Fibroblast of gingiva (primary cell): ENCODE measurements around the gene BRD1.
A peak's percentile ranks its signal among the peaks of the same experiment; 100 is the strongest.
"Not testable (repeated sequence)": the region's sequence is repeated elsewhere in the genome, so short reads cannot be mapped to it uniquely, and the experiment has no call there.

Experiments
- DNase-seq: peaks from one replicate; pipeline ENCODE4 v3.0.0-alpha.2; 2011; ENCODE audit warnings: low read depth

Gene BRD1

DNA sequence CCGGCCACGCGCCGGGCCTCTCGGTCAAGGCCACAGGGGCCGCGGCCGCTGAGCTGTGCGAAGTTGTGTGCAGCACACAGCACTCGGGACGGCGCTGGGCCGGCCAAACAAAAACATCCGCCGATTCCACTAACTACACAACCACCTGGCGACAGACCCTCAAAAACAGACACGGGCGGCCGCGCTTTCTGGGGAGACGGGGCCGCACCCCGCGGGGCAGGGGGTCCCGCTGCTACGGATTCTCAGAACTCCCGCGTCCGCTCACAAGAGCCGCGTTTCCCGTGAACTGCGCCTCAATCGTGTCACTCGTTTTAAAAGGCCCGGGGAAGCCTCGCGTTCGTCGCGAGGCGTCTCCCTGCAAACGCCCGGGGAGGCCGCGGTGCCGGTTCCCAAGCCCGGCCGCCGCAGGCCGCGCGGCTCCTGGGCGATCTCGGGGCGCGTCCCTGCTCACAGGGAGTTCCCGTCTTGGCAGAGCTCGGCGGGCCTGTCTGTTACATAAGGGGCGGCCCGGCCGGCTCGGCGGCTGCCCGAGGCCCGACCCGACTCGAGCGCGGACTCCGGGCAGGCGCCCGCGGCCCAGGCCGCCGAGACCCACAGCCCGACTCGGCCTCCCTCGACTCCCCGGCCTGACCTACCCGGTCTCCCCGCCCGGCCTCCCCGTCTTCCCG, 936 bp downstream of the BRD1 start:
- DNase-seq = peak; percentile 48

DNA sequence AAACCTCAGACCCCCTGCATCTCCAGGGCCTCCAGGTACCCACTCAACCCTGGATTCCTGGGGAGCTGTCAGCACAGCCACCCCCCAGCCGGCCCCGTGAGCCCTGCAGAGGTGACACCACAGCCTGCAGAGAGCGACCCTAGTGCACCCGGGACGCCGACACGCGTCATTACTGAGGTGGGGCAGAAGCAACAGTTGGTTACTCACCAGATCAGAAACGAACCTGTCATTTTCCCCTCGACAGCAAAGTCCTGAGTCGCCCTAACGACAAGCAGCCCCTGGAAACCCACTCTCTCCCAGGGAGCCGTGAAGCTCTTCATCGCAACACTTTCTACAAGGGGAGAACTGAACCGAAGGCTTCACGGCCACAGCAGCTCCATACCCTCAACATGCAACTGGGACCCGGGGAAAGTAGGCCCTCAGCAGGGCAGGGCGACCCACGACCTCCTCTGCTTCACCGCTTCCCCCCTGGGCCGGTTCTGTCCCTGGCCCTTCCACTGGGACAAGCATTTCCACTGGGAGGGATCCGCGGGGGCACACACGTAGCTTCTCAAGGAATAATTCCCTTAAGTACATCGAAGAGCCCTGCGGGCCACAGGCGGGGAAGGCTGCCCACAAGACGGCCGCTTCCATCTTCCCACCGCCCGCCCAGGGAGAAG, 1.6 kb downstream of the BRD1 start:
- DNase-seq = peak; percentile 8

DNA sequence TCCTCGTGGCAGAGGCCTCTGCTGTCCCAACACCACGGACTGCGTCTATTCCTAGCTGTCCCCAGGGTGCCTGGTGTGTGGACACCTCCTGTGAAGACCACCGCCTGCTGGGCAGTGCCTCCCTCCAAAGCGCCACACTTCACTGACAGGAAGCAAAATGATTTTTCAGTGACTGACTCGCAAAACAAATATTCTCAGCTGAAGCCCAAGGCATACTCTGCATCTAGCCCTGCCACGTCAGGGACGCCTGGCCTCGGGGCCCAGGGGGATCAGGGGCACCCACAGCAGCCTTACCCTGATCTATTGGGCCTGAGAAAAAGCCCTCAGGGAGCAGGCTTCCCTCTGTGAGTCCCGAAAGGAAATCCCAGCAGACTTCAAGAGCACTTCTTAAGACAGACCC, 2.2 kb downstream of the BRD1 start:
- DNase-seq = peak; percentile 12

DNA sequence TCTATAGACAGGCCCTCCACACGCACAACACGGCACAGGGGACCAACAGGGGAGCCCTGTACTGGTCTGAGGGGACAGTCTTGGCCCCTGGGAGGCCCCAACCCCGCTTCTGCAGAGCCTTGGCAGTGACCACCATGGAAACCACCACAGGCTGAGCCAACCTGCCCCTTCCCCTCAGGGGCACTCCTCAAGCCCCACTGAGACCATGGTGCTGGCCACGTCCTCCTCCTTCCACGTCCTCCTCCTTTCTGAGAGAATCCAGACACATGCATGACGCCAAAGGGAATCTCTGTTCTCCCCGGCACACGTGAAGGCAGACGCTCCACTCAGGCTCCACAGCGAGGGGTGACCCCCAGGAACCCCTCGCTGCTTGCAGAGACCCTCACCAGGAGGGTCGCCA, 2.7 kb downstream of the BRD1 start:
- no peak for DNase-seq

DNA sequence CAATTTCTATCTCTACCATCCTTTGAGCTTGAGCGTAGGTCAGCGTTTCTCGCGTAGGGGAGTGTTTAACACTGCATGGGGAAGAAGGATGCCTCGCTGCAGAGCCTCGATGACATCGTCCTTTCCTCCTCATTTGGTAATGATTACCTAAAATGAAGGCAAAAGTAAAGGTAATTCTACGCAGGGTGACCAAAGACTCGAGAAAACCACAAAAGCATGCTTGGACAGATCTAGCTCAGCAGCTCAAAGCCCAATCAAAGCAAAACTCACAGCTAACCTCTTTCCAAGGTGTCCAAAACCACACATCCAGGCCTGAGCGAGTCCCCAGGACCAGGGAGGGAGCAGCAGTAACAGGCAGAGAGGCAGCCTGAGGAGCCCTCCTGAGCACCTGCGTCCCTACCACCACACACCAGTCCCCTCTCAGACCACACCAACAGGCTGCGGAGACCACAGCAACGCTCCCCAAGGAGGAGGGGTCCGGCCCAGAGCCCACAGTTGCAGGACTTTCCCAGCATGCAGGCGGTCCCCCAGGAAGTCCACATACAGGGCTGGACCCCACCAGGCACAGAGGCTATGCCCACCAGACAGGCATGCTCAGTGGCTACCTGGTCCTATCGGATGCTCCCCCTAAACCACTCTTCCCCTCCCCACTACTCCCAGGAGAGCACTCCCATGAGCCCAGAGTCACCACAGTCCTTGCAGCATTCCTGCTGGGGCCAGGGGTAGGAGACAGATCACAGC, 3.3 kb downstream of the BRD1 start:
- no peak for DNase-seq

DNA sequence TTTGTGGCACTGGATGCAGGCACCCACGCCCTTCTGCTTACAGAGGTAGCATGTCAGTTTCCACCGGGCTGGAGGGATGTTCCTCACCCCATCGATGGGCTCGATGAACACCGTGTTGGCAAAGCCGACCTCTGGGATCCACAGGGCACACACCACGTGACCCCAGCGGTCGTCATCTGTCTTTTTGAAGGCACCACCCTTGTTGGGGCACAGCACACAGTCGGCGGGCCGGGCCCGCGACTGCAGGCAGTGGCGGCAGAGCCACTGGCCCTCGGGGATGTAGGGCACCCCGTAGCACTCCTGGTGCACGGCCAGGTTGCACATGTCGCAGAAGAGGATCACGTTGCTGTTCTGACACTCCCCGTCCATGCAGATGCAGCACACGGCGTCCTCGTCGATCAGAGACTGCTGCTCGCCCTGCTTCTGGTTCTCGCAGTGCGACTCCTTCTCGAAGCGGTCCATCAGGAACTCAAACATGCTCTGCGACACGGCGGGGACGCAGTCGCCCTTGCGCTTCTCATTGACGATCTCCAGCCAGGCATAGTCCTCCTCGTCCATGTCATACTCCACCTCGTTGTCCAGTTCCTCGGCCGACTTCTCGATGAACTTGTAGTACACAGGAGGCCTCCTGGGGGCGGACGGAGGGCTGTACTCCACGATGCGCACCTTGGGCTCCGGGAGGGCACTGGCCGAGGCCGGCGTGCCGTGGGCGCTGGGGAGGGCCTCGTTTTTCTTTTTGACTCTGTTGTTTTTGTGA, 4.2 kb downstream of the BRD1 start:
- no peak for DNase-seq

DNA sequence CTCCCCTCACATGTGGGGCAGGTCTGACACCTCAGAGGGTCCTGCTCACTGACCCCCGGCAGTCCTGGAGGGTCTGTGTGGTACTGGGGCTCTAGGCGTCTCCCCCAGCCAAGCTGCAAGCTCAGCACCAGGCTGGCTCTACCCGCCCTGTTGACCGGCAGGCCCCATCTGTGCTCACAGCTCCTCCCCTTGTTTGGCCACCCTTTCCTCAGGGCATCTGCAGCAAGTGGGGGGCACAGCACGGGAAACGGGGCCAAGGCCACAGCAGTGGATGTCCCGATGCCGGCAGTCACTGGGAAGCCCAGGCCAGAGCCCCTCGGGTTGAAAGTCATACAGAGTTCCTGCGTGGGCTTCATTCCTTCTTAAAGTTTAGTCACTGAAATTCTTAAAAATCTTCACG, 5.9 kb downstream of the BRD1 start:
- DNase-seq = not testable (repeated sequence)

DNA sequence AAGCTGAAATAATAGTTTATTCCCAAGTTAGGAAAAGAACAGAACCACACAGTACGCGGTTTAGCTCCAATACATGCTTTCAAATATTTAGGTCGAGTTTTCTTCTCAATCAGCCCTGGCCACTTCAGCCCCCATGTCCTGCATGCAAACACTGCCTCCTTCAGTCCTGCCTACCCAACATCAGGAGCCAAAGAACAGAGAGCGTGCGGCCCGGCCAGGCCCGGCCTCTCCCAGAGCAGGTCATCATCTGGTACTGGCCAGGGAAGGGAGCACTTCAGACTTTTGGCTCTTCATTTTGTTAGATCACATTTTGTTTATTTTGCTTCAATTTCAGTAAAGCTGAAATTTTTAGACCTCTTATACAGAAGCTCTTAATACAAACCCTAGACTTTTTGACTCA, 6.7 kb downstream of the BRD1 start:
- no peak for DNase-seq

DNA sequence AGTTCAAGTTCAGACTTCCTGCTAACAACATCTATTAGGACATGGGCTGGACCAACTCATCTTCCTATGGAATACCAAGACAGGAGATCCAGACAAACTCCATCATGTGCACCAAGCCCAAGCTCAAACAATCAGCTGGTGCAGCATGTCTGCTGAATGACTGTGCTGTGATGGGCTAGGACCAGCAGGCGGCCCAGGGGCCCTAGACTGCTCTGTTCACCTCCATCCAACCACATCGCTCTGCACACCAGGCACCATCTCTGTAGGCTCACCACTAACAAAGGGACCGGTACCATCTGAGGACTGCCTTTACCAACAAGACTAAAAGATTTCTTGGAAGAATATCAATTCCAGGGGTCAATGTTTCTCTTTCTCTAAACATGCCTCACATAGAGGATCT, 10.3 kb downstream of the BRD1 start:
- no peak for DNase-seq

DNA sequence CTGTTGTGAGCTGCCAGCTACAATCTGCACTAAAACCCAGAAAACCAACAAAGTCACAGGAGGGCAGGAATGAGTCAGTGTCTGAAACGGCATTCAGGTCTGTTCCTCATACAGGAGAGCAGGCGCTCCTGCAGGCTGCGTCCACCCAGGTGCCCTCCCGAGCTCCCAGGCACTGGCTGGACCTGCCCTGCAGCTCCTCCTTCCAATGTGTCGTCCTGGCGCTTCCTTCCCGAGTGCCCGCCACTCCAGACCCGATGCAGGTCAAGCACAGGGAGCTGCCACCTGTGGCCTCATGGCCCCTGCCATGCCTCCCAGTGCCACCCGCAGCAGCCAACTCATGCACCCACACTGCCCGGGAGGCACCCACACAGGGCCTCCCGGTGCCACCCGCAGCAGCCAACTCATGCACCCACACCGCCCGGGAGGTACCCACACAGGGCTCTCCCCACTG, 12.0 kb downstream of the BRD1 start:
- no peak for DNase-seq

DNA sequence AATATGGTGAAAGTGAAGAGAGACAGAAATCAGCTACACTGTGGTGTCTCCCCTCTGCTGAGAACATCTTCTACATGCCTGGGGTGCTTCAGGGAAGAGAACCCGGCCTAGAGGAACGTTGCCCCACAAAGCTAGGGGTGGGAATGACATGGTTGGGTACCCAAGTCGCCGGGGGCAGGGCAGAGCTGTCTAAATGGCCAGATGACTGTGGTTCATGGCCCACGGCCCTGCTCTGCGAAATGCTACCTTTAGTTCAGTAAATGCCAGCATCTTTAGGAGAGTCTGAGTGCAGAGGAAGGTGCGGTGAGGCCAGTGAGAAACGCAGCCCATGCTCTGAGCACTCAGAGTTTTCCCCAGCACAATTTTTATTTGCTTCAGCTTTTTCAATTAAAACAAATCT, 12.8 kb downstream of the BRD1 start:
- DNase-seq = no peak

DNA sequence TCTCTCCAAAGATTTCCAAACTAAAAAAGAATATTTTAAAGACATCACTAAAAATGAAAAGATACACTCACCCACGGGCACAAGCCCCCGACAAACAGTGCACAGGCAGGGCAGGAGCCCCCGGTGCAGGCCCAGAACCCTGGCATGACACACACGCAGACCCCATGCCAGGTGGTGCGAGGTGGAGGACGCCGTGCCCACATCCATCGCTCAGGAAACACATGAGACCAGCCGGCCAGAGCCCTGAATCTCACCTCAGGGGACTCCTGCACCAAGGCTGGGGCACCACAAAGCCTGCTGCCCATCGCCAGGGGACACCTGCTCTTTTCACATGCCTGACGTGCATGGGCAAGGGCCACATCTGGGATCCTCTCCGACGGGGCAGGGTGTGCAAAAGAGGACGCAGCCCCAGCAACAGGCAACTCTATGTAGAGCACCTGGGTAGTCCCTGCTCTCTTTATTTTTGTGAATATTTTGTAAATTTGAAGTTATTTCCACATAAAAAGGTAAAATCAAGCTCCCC, 13.4 kb downstream of the BRD1 start:
- DNase-seq = no peak

DNA sequence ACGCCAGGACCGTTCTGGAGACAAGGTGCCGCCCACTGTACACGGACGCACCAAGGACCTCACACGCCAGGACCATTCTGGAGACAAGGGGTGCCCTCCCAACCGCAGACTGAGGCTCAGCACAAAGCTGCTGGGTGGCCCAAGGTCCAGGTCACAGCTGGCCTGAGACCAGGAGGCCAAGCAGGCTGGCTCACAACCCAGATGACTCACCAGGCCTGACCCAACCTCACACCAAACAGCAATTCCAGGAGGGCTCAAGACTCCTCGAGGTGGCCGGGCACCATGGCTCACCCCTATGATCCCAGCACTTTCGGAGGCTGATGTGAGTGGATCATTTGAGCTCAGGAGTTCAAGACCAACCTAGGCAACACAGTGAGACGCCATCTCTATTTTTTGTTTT, 14.8 kb downstream of the BRD1 start:
- peak; percentile 21 for DNase-seq

DNA sequence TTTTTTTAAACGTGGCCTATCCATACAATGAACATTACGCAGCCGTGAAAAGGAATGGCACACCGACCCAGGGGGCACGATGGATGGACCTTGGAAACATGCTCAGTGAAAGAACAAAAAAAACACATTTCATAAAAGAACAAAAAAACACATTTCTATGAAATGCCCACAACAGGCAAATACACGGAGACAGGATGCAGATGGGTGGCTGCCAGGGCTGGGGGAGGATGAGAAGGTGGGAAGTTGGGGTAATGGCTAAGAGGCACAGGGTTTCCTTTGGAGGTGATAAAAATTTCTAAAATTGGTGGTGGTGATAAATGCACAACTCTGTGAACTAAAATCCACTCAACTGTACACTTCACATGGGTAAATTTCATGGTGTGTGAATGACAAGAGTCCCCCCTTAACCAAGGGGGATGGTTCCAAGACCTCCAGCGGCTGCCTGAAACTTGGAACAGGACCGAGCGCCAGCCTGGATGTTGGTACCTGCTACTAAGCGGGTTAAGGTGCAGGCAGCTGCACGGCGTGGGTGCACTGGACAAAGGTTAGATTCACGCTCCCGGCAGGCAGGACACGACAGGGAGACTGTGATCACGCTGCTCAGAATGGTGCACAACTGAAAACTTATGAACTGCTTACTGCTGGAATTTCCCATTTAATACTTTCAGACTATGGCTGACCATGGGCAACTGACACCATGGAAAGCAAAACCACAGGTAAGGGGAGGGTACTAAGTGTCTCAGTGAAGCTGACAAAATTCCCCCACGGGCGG, 16.5 kb downstream of the BRD1 start:
- DNase-seq = no peak

DNA sequence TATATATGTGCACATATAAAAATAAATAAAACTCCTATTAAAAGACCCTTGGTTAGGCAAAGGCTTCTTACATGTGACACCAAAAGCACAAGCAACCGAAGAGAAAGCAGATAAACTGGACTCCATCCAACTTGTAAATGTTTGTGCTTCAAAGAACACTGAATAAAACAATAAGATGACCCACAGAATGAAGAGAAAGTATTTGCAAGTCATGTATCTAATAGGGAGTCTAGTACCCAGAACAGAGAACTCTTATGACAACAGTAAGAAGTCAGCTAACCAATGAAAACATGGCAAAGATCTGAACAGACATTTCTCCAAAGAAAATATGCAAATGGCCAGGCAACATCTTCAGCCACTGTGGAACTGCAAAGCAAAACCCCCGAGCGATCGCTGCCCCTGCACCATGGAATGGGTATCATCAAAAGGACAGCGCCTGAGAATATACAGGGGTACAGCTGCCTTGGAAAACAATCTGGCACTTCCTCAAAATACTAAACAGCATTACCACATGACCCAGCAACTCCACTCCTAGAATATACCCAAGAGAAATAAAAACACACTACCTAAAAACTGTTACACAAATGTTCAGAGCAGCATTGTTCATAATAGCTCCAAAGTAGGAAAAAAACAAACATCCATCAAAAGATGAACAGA, 17.2 kb downstream of the BRD1 start:
- peak; percentile 26 for DNase-seq

DNA sequence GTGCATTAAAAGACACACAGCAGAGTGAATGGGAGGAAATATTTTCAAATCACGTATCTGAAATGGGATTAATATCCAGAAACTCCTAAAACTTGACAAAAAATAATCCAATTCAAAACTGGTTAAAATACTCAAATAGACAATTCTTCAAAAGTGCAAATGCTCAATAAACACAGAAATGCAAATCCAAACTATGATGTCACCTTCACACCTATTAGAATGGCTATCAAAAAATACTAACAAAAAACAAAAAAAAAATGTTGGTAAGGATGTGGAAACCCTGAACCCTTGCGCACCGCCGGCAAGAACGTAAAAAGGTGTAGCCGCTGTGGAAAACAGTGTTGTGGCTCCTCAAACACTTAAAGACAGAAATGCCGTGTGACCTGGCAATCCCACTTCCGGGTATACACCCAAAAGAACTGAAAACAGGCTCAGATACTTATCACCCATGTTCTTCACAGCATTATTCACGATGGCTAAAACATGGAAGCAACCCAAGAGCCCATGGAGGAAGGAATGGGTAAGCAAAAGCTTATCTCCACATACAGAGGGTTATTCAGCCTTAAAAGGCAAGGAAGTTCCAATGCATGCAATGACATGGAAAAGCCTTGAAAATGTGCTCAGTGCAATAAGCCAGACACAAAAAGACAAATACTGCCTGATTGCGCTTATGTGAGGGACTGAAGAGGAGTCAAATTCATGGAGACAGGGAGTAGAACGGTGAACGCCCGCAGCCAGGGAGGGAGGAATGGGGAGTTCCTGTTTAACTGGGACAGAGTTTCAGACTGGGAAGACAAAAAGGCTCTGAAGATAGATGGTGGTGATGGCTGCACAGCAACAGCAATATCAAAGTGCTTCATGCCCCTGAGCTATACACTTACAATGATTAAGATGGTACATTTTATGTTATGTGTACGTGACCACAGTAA, 19.6 kb downstream of the BRD1 start:
- DNase-seq = no peak

DNA sequence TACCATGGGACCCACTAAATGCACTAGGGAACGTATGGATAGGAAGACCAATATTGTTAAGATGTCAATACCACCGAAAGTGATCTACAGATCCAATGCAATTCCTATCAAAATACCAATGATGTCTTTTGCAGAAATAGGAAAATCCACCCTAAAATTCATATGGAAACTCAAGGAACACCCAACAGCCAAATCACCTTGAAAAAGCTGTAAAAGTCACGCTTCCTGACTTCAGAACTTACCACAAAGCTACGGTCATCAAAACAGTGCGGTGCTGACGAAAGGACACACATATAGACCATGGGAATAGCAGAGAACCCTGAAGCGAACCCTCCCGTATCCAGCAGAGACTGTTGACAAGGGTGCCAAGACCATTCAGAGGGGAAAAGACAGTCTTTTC, 20.5 kb downstream of the BRD1 start:
- no peak for DNase-seq

DNA sequence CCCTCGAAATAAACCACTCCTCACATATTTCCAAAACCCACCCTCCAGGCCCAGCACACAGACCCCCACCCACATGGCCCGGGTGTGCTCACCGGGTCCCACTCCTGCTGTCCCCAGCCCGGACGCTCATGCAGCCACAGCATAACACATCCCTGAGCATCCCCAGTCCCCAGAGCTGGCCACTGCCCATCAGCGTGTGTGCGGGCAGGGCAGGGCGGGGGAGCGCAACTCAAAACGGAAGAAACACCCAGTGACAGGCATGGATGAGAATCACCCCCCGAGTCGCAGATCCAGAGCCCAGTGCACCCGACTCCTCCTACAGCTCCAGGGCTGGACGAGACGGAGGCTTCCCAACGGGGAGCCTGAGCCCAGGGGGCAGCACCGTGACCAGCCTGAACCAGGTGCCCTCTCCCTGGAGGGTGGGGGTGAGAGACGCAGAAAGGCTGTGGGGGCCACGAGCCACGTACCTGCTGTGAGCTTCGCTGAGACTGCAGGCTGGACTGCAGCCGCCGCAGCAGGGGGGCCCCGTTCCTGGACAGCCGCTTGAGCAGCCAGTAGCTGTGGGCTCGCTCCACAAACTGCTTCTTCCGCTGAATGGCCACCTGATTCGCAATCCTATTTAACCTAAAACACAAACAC, 23.8 kb downstream of the BRD1 start:
- DNase-seq = no peak

DNA sequence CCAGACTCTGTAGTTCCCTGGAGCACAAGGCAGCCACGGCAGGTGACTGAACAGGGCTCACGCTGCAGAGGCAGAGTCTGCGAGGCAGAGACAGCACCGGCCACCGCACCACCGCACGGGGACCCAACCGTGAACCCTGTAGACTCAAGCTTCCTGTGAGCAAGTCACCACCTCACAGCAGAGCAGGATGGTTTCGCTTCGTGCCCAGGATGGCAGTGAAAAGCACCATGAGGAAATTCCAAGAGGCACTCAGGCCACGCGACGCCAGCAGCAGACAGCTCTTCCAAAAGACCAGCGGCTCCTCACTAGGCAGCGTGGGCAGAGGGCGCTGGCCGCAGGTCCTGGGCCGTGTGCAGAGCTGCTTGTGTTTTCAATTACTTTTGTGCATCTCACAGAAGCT, 24.5 kb downstream of the BRD1 start:
- peak; percentile 26 for DNase-seq
